ENCODE measurements around the gene ZNF415.

ZNF415 gene

GRCh38 chr19:53088091-53088490 is 44.6 kb downstream of the ZNF415 start:
- no peak for TF ChIP-seq CTCF (IDR thresholded peaks at IDR 0.05; ENCODE audit: insufficient read depth, low read length)
- no peak for TF ChIP-seq POLR2AphosphoS5 (IDR thresholded peaks at IDR 0.05; ENCODE audit: low read depth)
- TF ChIP-seq SPI1 (IDR thresholded peaks at IDR 0.05; ENCODE audit: borderline replicate concordance, low read depth) = no peak
- no peak for TF ChIP-seq REST (IDR thresholded peaks at IDR 0.05; ENCODE audit: insufficient replicate concordance, low read depth)
- no peak for TF ChIP-seq GABPA (IDR thresholded peaks at IDR 0.05; ENCODE audit: low read depth)
- no peak for DNase-seq (ENCODE audit: low read depth in 1 of 2, low spot score in 1 of 2)
- Histone ChIP-seq H3K27ac (replicated peaks) (no peak overlapping the region), H3K4me3 (replicated peaks; ENCODE audit: insufficient read depth, low read length) (no peak overlapping the region), H3K27me3 (ENCODE audit: insufficient read depth, poor library complexity, severe bottlenecking) (no peaks in the 10 kb centered on the region)

GRCh38 chr19:53086949-53087348 is 45.8 kb downstream of the ZNF415 start:
- Histone ChIP-seq H3K27ac (replicated peaks) (no peak overlapping the region), H3K4me3 (replicated peaks; ENCODE audit: insufficient read depth, low read length) (no peak overlapping the region), H3K27me3 (ENCODE audit: insufficient read depth, poor library complexity, severe bottlenecking) (no peaks in the 10 kb centered on the region)
- TF ChIP-seq GABPA (IDR thresholded peaks at IDR 0.05; ENCODE audit: low read depth) = no peak
- TF ChIP-seq CTCF (IDR thresholded peaks at IDR 0.05; ENCODE audit: insufficient read depth, low read length) = no peak
- no peak for TF ChIP-seq POLR2AphosphoS5 (IDR thresholded peaks at IDR 0.05; ENCODE audit: low read depth)
- TF ChIP-seq REST (IDR thresholded peaks at IDR 0.05; ENCODE audit: insufficient replicate concordance, low read depth) = no peak
- no peak for DNase-seq (ENCODE audit: low read depth in 1 of 2, low spot score in 1 of 2)

GRCh38 chr19:53085496-53085895 is 47.2 kb downstream of the ZNF415 start:
- Histone ChIP-seq H3K27ac (replicated peaks) (no peak overlapping the region), H3K27me3 (ENCODE audit: insufficient read depth, poor library complexity, severe bottlenecking) (no peaks in the 10 kb centered on the region), H3K4me3 (replicated peaks; ENCODE audit: insufficient read depth, low read length) (no peak overlapping the region)
- no peak for TF ChIP-seq REST (IDR thresholded peaks at IDR 0.05; ENCODE audit: insufficient replicate concordance, low read depth)
- no peak for TF ChIP-seq POLR2AphosphoS5 (IDR thresholded peaks at IDR 0.05; ENCODE audit: low read depth)
- TF ChIP-seq SPI1 (IDR thresholded peaks at IDR 0.05; ENCODE audit: borderline replicate concordance, low read depth) = no peak
- TF ChIP-seq CTCF (IDR thresholded peaks at IDR 0.05; ENCODE audit: insufficient read depth, low read length) = no peak
- no peak for TF ChIP-seq GABPA (IDR thresholded peaks at IDR 0.05; ENCODE audit: low read depth)
- no peak for DNase-seq (ENCODE audit: low read depth in 1 of 2, low spot score in 1 of 2)
